ENCODE data around the gene CLDN14.

DNA sequence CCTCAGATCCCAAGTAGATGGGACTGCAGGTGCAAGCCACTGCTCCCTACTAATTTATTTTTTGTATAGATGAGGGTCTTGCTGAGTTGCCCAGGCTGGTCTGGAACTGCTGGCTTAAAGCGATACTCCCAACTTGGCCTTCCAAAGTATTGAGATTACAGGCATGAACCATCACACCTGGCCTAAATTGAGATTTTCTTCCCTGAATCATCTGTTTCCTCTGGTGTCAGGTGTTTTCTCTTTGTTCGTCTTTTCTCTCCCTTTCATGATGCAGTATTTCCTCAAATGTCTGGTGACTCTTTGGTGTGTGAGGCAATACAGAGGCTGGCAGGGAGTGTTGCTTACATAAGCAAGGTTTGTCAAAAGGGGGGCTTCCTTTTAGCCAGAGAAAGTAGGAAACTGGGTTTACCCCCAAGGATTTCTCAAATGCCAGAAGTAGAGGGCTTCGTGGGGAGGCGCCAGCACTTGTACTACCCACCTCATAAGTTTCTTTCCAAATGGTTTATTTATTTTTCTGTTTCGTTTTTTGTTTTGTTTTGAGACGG, 27.6 kb downstream of the CLDN14 start:
- no peak for TF ChIP-seq EZH2 (IDR thresholded peaks at IDR 0.05; ENCODE audit: low read length, unreplicated experiment)
- TF ChIP-seq, protein P1, sequence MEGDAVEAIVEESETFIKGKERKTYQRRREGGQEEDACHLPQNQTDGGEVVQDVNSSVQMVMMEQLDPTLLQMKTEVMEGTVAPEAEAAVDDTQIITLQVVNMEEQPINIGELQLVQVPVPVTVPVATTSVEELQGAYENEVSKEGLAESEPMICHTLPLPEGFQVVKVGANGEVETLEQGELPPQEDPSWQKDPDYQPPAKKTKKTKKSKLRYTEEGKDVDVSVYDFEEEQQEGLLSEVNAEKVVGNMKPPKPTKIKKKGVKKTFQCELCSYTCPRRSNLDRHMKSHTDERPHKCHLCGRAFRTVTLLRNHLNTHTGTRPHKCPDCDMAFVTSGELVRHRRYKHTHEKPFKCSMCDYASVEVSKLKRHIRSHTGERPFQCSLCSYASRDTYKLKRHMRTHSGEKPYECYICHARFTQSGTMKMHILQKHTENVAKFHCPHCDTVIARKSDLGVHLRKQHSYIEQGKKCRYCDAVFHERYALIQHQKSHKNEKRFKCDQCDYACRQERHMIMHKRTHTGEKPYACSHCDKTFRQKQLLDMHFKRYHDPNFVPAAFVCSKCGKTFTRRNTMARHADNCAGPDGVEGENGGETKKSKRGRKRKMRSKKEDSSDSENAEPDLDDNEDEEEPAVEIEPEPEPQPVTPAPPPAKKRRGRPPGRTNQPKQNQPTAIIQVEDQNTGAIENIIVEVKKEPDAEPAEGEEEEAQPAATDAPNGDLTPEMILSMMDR (conservative IDR thresholded peaks at IDR 0.05; ENCODE audit: low read depth, low read length): no peak
- TF ChIP-seq EZH2phosphoT487 (IDR thresholded peaks at IDR 0.05; ENCODE audit: borderline replicate concordance, low read length): no peak
